ENCODE data around the gene CDK13.

GRCh38 chr7:40008223-40008815 is 58.3 kb downstream of the CDK13 start:
- TF ChIP-seq GLIS3 (CRISPR knock-in tag; IDR thresholded peaks at IDR 0.05) (no peak), ZFP3 (CRISPR knock-in tag; IDR thresholded peaks at IDR 0.05) (no peak), ZNF565 (CRISPR knock-in tag; conservative IDR thresholded peaks at IDR 0.05; ENCODE audit: low read depth) (no peak), ARNTL (CRISPR knock-in tag; IDR thresholded peaks at IDR 0.05; ENCODE audit: borderline replicate concordance, low read depth) (no peak), CSDC2 (CRISPR knock-in tag; IDR thresholded peaks at IDR 0.05) (no peak), TSHZ2 (CRISPR knock-in tag; IDR thresholded peaks at IDR 0.05) (no peak), RARB (CRISPR knock-in tag; IDR thresholded peaks at IDR 0.05) (no peak), PPARA (CRISPR knock-in tag; IDR thresholded peaks at IDR 0.05; ENCODE audit: borderline replicate concordance) (no peak), CREB5 (CRISPR knock-in tag; IDR thresholded peaks at IDR 0.05; ENCODE audit: low read depth) (no peak)
- TF ChIP-seq, protein P1, sequence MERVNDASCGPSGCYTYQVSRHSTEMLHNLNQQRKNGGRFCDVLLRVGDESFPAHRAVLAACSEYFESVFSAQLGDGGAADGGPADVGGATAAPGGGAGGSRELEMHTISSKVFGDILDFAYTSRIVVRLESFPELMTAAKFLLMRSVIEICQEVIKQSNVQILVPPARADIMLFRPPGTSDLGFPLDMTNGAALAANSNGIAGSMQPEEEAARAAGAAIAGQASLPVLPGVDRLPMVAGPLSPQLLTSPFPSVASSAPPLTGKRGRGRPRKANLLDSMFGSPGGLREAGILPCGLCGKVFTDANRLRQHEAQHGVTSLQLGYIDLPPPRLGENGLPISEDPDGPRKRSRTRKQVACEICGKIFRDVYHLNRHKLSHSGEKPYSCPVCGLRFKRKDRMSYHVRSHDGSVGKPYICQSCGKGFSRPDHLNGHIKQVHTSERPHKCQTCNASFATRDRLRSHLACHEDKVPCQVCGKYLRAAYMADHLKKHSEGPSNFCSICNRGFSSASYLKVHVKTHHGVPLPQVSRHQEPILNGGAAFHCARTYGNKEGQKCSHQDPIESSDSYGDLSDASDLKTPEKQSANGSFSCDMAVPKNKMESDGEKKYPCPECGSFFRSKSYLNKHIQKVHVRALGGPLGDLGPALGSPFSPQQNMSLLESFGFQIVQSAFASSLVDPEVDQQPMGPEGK (CRISPR knock-in tag; IDR thresholded peaks at IDR 0.05; ENCODE audit: borderline replicate concordance) = no peak
